SHP77 treated with DMSO at 0.1 percent for 48 hours (cell line): ENCODE data around the gene CTSZ.
"Not testable (repeated sequence)": the region's sequence is repeated elsewhere in the genome, so short reads cannot be mapped to it uniquely, and the experiment has no call there.

Experiments used
- DNase-seq: peaks from one replicate; lab custom pipeline; 2025; lab: John Stamatoyannopoulos, UW

The CTSZ gene

GRCh38 chr20:59013031-59013951, 6.2 kb upstream of the CTSZ start:
- no peak for DNase-seq

GRCh38 chr20:59011874-59012157, 4.8 kb upstream of the CTSZ start:
- DNase-seq = not testable (repeated sequence)

GRCh38 chr20:59010995-59011873, 4.2 kb upstream of the CTSZ start:
- no peak for DNase-seq

DNA sequence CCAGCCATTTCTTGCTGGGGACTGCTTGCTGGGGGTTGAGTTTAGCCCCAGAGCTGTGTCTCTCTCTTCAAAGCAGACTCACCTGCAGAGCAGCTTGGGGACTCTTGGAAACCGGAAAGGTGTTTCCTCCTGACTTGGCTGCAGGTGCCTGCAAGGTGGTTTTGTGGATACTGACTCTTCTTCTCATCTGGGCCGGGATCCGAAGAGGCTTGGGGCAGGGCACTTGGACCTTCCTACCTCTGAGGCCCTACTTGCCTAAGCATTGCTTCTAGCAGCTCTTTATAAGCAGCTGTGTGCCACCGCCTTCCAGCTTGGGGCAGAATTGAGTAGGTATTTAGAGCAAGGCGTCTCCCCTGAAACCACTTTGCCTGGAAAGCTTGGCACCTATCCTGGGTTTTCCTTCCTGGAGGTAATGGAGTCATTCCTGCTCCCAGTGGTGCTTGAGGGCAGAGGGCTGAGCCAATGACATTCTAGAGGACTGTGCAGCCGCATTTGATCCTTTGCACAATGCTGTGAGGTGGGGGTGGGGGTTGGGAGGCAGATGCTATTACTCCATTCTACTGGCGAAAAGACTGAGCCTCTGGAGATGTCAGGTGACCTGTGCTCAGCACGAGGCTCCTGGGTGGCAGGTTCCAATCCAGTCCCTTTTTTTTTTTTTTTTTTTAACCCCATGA, 3.4 kb upstream of the CTSZ start:
- DNase-seq = no peak

DNA sequence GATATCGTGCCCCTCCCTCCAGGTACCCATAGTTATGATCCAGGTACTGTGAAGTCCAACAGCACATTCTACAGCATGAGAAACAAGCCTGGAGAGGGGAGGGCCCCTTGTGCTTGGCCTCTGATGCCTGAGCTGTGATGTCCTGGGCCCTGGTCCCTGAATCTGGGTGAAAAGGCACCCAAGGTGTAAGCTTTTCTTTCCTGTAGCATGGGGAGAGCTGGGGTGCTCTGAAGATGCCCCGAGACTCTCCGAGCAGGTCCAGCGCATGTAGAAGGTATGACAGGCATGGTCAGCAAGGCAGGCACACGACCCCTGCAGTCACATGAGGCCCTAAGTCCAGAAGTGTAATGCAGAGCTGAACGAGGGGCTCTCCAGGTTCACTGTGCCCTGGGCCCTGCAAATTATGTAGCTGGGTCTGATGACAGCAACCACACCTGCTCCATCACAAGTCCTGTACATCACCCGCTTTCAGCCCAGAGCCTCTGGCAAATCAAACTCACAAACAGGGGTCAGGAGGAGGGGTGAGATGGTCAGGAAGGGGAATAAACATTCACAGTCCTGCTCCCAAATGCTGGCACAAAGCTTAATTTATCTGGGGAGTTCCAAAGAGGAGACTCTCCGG, 1.8 kb upstream of the CTSZ start:
- DNase-seq = no peak

- DNase-seq = no peak
Observed at GRCh38 chr20:59007665-59008511, 834 bp upstream of the CTSZ start.

GRCh38 chr20:59006167-59006863, 739 bp downstream of the CTSZ start:
- no peak for DNase-seq

DNA sequence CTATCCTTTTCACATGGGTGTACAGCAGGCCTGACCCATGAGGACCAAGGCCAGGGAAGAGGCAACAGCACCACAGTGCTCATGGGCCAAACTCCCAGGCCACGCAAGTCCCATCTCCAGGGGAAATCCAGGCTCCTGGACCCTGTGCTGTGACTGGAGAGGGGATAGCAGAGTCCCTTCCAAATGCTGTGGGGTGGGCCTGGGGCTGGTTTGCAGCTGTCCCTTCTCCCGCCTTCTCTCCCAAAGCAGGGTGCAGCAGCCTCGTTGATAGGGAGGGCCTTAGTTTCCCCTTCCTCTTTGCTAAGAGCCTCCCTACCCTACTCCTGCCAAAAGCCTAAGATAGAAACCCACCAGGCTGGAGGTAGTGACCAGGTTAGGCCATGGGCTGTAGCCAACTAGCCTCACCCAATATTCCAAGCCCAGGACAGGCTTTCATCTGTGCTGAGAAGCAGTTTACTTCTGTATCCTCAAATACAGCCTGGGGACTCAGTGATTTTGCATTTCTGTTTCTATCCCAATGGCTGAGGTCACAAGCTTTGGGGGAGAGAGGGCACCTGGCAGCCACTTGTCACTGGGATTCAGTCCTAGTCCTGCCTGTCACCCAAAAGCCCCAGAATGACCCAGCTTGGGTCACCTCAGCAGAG, 1.4 kb downstream of the CTSZ start:
- DNase-seq = no peak

GRCh38 chr20:59004763-59005522, 2.1 kb downstream of the CTSZ start:
- no peak for DNase-seq

DNA sequence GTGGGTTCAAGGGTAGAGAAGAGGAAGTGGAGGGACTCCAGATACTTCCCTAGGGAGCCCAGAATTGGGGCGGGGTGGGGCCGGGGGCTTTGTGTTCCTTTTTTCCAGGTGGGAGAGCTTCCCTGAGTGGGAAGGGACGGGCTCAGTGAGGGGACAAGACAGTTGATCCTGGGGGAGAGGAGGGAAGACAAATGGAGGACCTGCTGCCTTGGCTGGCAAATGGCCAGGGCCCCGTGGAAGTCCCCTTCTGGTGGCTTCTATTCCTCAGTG, 2.6 kb downstream of the CTSZ start:
- no peak for DNase-seq

DNA sequence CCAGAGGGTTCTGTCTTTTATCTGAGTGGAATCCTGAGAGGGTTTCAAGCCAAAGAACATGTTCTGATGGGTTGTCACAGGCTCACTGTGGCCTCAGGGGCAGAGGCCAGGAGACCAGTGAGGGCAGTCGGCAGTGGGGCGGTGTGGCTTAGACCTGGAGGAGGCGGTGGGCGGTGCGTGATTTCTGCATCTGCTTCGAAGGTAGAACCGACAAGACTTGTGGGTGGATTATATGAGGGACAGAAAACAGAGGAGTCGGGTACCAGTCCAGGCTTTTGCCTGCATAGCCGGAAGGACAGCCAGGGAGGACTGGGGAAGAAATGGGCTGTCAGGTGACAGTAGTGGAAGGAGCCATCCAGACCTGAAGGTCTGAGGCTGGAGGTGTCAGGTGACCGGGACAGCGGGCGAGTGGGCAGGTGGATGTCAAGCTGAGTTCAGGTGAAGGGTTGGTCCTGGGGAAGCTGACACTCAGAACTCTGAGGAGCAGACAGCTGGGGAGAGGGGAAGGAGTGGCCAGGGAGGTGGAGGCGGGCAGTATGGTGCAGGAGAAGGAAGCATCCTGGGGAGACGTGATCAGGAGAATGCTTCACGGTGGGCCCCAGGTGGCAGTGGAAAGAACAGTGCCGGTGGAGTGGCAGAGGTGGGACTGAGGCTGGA, 3.1 kb downstream of the CTSZ start:
- no peak for DNase-seq

GRCh38 chr20:59002874-59003399, 4.1 kb downstream of the CTSZ start:
- DNase-seq = no peak

- DNase-seq = no peak
Observed at GRCh38 chr20:59002388-59002787, 4.7 kb downstream of the CTSZ start.

DNA sequence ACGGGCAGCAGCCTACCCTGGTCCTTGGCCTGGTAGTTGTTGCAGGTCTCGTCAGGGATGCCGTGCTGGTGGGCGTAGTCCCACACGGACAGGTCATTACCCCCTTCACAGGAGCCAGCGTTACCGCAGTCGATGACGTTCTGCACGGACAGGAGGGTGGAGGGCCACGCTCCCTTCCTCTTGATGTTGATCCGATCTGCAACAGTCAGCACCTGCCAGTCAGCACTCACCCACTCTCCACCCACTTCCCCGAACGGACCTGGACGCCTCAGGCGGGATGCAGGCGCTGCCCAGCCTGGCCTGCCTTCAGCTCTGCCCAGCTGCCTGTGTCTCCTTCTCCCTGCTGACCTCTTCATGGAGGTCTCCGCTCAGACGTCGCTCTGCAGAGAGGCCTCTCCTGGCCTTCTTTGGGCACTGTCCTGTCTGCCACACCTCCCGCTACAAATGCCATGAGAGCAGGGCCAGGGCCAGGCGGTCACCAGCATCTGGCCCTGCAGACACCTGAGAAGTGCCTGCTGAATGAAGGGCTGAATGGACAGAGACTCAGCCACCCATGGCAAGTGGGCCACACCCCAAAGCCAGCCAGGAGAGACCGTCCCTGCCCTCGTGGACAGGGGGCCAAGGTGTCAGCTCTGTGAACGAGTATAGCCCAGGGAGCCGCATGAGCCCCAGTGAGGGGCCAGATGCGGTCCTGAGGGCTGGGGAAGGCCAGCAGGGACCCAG, 5.4 kb downstream of the CTSZ start:
- no peak for DNase-seq

- no peak for DNase-seq
Observed at GRCh38 chr20:59001068-59001448, 6.0 kb downstream of the CTSZ start.

- DNase-seq = no peak
Observed at GRCh38 chr20:59000326-59000725, 6.7 kb downstream of the CTSZ start.

DNA sequence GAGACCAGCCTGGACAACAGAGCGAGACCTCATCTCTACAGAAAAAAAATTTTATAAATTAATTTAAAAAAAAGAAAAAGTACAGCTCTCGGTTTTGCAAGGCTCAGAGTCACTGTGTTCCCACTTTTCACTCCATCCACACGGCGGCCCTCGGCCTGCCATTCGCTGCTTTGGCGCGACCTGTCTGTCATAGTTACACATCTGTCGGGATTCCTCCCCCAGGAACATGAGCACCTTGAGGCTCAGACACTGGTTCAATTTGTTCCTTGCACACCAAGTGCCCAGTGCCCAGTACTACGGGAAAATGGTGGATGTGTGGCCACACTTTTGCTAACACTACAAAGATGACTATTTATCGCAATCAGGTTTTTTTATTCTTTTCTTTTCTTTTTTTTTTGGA, 8.4 kb downstream of the CTSZ start:
- DNase-seq = no peak

DNA sequence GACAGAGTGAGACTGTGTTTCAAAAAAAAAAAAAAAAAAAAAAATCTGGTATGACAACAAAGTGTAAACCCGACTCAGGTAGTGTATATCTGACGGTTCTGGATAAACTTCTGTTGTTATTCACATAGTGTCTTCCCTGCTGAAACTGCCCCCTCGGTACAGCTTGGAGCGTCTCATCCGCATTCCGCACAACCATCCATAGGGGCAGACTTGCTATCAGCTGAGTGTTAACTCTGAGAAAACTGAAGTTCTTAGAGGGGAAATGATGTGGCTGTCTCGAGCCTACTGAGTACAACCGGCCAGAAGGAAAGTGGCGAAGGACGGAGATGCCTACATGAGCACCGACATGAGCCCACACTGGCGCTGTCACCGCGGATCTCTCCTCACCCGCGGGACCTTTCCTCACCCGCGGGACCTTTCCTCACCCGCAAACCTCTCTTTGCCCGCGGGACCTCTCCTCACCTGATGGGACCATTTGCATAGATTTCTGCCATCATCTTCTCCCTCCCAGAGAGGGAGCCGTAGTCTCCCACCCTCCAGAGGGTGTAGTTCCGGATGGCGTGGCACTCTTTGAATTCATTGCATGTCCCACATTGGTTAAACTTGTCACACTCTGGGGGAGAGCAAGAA, 9.8 kb downstream of the CTSZ start:
- DNase-seq = no peak
